ENCODE results near the gene CYBRD1. TPM values are rescaled to one million over a fixed set of nuclear protein-coding genes. Genes with fewer than 3 reads are reported as not detected.

The CYBRD1 gene
- polyA plus RNA-seq, 1 donor (not counting 4 experiments of a cell fraction or from before 2014, with no cell fraction given), result 72.7 TPM

DNA sequence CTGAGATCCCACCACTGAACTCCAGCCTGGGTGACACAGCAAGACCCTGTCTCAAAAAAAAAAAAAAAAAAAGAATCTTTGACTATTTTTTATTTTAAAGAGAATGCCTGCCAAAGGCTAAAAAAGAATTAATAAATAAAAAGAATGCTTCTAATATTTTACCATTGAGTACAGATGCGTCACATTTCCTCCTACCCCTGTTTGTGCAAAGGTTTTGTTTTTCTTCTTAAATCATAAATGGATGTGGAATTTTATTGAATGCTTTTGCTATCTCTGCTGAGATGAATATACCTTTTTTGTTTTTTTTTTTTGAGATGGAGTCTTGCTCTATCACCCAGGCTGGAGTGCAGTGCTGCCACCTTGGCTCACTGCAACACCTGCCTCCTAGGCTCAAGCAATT, 22.8 kb downstream of the CYBRD1 start:
- DNase-seq (ENCODE audit: low read depth, low spot score) (no peak), FAIRE-seq (no peak)
- Histone ChIP-seq H3K27ac (ENCODE audit: control insufficient read depth, insufficient read depth, low read length) (no peak overlapping the region), H3K9me3 (ENCODE audit: control insufficient read depth, low read depth, low read length) (no peaks in the 10 kb centered on the region), H3K9ac (ENCODE audit: control insufficient read depth, extremely low read depth, insufficient read depth, low read length) (no peak overlapping the region), H3K27me3 (ENCODE audit: control insufficient read depth, extremely low read depth, insufficient read depth, low read length) (no peaks in the 10 kb centered on the region), H2AFZ (ENCODE audit: control insufficient read depth, low read length) (no peak overlapping the region), H3K4me3 (ENCODE audit: control insufficient read depth in 2 of 3, extremely low read depth in 1 of 3, insufficient read depth in 2 of 3, low read depth in 1 of 3, low read length in 3 of 3) (no peak overlapping the region), H3K36me3 (ENCODE audit: control insufficient read depth in 2 of 2, extremely low read depth in 1 of 2, insufficient read depth in 2 of 2, low read length in 2 of 2) (no peaks in the 10 kb centered on the region), H3K9me1 (ENCODE audit: control insufficient read depth, extremely low read depth, insufficient read depth, low read length) (no peaks in the 10 kb centered on the region), H3K4me1 (ENCODE audit: control insufficient read depth, extremely low read depth, insufficient read depth, low read length) (no peaks in the 10 kb centered on the region), H4K20me1 (ENCODE audit: control insufficient read depth, extremely low read depth, insufficient read depth, low read length) (no peaks in the 10 kb centered on the region), H3K79me2 (ENCODE audit: control insufficient read depth, insufficient read depth, low read length) (no peaks in the 10 kb centered on the region), H3K4me2 (ENCODE audit: control insufficient read depth, extremely low read depth, insufficient read depth, low read depth, low read length) (no peak overlapping the region)
- TF ChIP-seq, protein P1, sequence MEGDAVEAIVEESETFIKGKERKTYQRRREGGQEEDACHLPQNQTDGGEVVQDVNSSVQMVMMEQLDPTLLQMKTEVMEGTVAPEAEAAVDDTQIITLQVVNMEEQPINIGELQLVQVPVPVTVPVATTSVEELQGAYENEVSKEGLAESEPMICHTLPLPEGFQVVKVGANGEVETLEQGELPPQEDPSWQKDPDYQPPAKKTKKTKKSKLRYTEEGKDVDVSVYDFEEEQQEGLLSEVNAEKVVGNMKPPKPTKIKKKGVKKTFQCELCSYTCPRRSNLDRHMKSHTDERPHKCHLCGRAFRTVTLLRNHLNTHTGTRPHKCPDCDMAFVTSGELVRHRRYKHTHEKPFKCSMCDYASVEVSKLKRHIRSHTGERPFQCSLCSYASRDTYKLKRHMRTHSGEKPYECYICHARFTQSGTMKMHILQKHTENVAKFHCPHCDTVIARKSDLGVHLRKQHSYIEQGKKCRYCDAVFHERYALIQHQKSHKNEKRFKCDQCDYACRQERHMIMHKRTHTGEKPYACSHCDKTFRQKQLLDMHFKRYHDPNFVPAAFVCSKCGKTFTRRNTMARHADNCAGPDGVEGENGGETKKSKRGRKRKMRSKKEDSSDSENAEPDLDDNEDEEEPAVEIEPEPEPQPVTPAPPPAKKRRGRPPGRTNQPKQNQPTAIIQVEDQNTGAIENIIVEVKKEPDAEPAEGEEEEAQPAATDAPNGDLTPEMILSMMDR (optimal IDR thresholded peaks at IDR 0.05 in 1 of 3, IDR thresholded peaks at IDR 0.05 in 1 of 3, conservative IDR thresholded peaks at IDR 0.05 in 1 of 3; ENCODE audit: extremely low read depth in 1 of 3, insufficient read depth in 2 of 3, low read length in 3 of 3), result no peak
- TF ChIP-seq EZH2 (IDR thresholded peaks at IDR 0.05; ENCODE audit: low read length), result no peak
- dilution Hi-C loops (cut with MboI; ENCODE audit: extremely low pct_ligation_motif_present, low sequenced_read_pairs), result no loop called here

DNA sequence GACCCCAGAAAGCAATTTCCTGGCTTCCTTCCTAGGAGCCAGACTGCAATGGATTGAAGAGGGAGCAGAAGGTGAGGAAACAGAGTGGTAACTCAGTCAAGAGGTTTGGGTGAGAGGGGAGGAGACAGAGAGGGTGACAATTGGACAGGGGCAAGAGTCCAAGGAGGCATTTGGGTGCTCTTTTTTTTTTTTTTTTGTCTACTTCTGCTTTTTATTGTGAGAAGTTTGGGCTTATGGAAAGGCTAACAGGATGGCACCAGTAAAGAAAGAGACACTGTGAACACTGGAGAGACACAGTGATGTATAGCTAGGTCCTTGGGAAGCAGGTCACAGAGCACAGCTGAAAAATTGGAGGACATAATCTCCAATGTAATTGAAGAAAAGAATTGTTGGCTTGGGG, 25.0 kb downstream of the CYBRD1 start:
- no peaks in the 10 kb centered on the region for H3K4me1 ChIP-seq (ENCODE audit: control insufficient read depth, extremely low read depth, insufficient read depth, low read length)
- DNase-seq (ENCODE audit: low read depth, low spot score), result no peak
- H3K27me3 ChIP-seq (ENCODE audit: control insufficient read depth, extremely low read depth, insufficient read depth, low read length), result no peaks in the 10 kb centered on the region
- no peaks in the 10 kb centered on the region for H3K79me2 ChIP-seq (ENCODE audit: control insufficient read depth, insufficient read depth, low read length)
- H3K9me1 ChIP-seq (ENCODE audit: control insufficient read depth, extremely low read depth, insufficient read depth, low read length), result no peaks in the 10 kb centered on the region
- no peak overlapping the region for H3K4me2 ChIP-seq (ENCODE audit: control insufficient read depth, extremely low read depth, insufficient read depth, low read depth, low read length)
- no peak for FAIRE-seq
- H3K9ac ChIP-seq (ENCODE audit: control insufficient read depth, extremely low read depth, insufficient read depth, low read length), result no peak overlapping the region
- H3K36me3 ChIP-seq (ENCODE audit: control insufficient read depth in 2 of 2, extremely low read depth in 1 of 2, insufficient read depth in 2 of 2, low read length in 2 of 2), result no peaks in the 10 kb centered on the region
- TF ChIP-seq, protein P1 (optimal IDR thresholded peaks at IDR 0.05 in 1 of 3, IDR thresholded peaks at IDR 0.05 in 1 of 3, conservative IDR thresholded peaks at IDR 0.05 in 1 of 3; ENCODE audit: extremely low read depth in 1 of 3, insufficient read depth in 2 of 3, low read length in 3 of 3), result no peak
- no peak for TF ChIP-seq EZH2 (IDR thresholded peaks at IDR 0.05; ENCODE audit: low read length)
- H3K27ac ChIP-seq (ENCODE audit: control insufficient read depth, insufficient read depth, low read length), result no peak overlapping the region
- no peak overlapping the region for H3K4me3 ChIP-seq (ENCODE audit: control insufficient read depth in 2 of 3, extremely low read depth in 1 of 3, insufficient read depth in 2 of 3, low read depth in 1 of 3, low read length in 3 of 3)
- H4K20me1 ChIP-seq (ENCODE audit: control insufficient read depth, extremely low read depth, insufficient read depth, low read length), result no peaks in the 10 kb centered on the region
- no peaks in the 10 kb centered on the region for H3K9me3 ChIP-seq (ENCODE audit: control insufficient read depth, low read depth, low read length)
- dilution Hi-C loops (cut with MboI; ENCODE audit: extremely low pct_ligation_motif_present, low sequenced_read_pairs), result no loop called here
- no peak overlapping the region for H2AFZ ChIP-seq (ENCODE audit: control insufficient read depth, low read length)
